Activated naive CD4-positive, alpha-beta T cell treated with anti-CD3 and anti-CD28 coated beads for 36 hours (primary cell): ENCODE data around the gene LRP1B. TPM values are rescaled to one million over a fixed set of nuclear protein-coding genes. Genes with fewer than 3 reads are reported as not detected.

ENCODE experiments used
- CTCF ChIA-PET: fragments of 350-600 bp; sonication (Branson Sonifier 250); formaldehyde crosslinking; loops from one replicate; lab custom pipeline; 2021; ENCODE audit warnings: antibody characterized with exemption; lab: Charles Lee
- DNase-seq: peaks from one replicate; pipeline ENCODE4 v3.0.0-alpha.2; 2020
- H3K27ac Mint-ChIP-seq: one replicate; pipeline ENCODE4 v1.8.0; 2021; ENCODE audit warnings: mild to moderate bottlenecking, mixed read lengths
- H3K27me3 Mint-ChIP-seq: one replicate; pipeline ENCODE4 v1.8.0; 2021; ENCODE audit warnings: low read depth, mixed read lengths
- H3K36me3 Mint-ChIP-seq: one replicate; pipeline ENCODE4 v1.8.0; 2021; ENCODE audit warnings: low read depth, mixed read lengths
- H3K4me1 Mint-ChIP-seq: one replicate; pipeline ENCODE4 v1.8.0; 2021; ENCODE audit warnings: low read depth, mixed read lengths
- H3K4me3 Mint-ChIP-seq: one replicate; pipeline ENCODE4 v1.8.0; 2021; ENCODE audit warnings: mild to moderate bottlenecking, moderate library complexity, mixed read lengths
- H3K9me3 Mint-ChIP-seq: one replicate; pipeline ENCODE4 v1.8.0; 2021; ENCODE audit warnings: mixed read lengths
- intact Hi-C: fragments of 100-400 bp; cut with micrococcal nuclease; formaldehyde crosslinking; loops from one replicate; pipeline ENCODE4 v1.15.1; 2023
- total RNA-seq, 2 experiments: library from RNA; stranded (reverse); gene quantifications; one replicate each; pipeline ENCODE4 v1.2.3, GENCODE V29; 2021

Gene LRP1B
- total RNA-seq, 2 experiments from 2014 or later, result not detected

DNA sequence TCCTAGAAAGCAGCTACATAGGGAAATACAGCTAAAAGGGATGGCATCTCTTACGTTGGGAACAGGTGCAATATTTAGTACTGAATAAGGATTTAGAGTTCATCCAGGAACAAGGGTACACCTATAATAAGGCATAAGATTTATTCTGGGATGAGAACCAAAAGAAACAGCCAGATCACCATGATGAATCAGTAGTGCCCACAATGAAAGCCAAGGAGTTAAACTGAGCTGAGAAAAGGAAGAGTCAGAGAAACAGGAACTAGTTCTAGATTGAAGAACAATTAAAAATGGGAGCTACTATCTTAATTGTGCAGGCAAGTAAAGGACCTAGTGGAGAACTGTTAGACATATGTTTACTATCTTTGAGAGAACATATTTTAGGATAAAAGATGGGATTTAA is 692.3 kb downstream of the LRP1B start:
- intact Hi-C loops, result no loop called here
- no peak overlapping the region for H3K27ac Mint-ChIP-seq
- no peaks in the 10 kb centered on the region for H3K9me3 Mint-ChIP-seq
- H3K36me3 Mint-ChIP-seq, result no peaks in the 10 kb centered on the region
- H3K4me1 Mint-ChIP-seq, result no peaks in the 10 kb centered on the region
- CTCF ChIA-PET, result no interaction called here
- no peak overlapping the region for H3K4me3 Mint-ChIP-seq
- no peaks in the 10 kb centered on the region for H3K27me3 Mint-ChIP-seq
- no peak for DNase-seq

DNA sequence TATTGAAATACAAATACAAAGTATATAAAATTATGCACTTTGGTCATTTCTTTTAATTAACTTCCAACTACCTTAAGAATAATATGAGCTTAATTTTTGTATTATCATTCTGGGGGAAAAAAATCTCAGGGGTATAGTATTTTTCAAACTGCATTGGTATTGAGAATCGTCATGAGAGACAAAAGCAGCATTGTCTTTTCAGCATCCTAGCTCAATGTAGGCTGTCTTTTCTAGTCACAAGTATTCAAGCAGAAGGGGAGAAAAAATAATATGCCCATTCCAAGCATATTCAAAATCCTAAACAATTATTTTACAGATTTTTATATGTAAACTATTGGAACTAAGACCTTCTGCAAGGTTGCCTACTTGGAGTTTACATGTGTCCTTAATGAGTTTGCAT is 693.3 kb downstream of the LRP1B start:
- H3K27ac Mint-ChIP-seq, result no peak overlapping the region
- intact Hi-C loops, result no loop called here
- H3K36me3 Mint-ChIP-seq, result no peaks in the 10 kb centered on the region
- no peaks in the 10 kb centered on the region for H3K27me3 Mint-ChIP-seq
- H3K4me1 Mint-ChIP-seq, result no peaks in the 10 kb centered on the region
- no peak overlapping the region for H3K4me3 Mint-ChIP-seq
- CTCF ChIA-PET, result interaction anchor here (0.6 kb wide), 1 partner anchor 171 kb away, joined by 3 read pairs; no protein-coding TSS in a partner anchor
- no peak for DNase-seq
- H3K9me3 Mint-ChIP-seq, result no peaks in the 10 kb centered on the region

DNA sequence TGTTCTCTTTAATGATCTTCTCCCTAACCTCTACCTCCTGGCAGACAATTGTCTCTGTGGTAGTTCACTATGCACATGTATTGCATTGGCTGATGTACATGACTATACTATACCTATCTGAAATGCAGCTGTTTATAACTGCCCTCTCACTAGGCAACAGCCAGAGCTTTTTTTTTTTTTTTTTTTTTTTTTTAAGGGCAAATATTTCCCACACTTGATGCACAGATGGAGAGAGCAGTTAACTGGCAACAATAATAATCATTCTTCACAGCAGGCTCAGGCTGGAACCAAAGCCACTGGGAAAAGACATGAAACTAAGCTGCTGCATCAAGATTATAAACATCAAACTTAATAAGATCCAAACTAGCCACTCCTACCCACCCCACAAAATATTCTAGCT is 707.7 kb downstream of the LRP1B start:
- Mint-ChIP-seq H3K36me3 (no peaks in the 10 kb centered on the region), H3K4me1 (no peaks in the 10 kb centered on the region), H3K27me3 (no peaks in the 10 kb centered on the region), H3K4me3 (no peak overlapping the region), H3K27ac (no peak overlapping the region), H3K9me3 (peaks cover 4% of the 10 kb centered on the region)
- intact Hi-C loops, result no loop called here
- DNase-seq, result no peak
- CTCF ChIA-PET, result no interaction called here

DNA sequence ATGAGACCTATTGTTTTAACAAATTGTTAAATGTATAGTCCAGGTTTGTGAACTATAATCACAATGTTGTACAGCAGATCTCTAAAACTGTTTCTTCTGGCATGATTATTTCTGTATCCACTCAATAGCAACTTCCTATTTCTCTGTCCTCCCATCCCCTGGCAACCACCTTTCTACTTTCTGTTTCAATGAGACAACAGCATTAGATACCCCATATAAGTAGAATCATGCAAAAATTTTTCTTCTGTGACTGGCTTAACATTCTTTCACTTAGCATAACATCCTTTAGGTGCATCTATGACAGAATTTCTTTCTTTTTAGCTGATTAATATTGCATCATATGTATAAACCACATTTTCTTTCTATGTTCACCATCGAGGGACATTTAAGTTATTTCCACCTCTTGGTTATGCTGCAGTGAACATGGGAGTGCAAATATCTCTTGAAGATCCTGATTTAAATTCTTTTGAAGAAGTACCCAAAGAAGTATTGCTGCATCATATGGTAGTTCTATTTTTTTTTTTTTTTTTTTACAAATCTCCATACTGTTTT is 713.5 kb downstream of the LRP1B start:
- no peak overlapping the region for H3K4me3 Mint-ChIP-seq
- H3K9me3 Mint-ChIP-seq, result peaks cover 2% of the 10 kb centered on the region
- intact Hi-C loops, result no loop called here
- H3K27ac Mint-ChIP-seq, result no peak overlapping the region
- CTCF ChIA-PET, result no interaction called here
- H3K4me1 Mint-ChIP-seq, result no peaks in the 10 kb centered on the region
- no peaks in the 10 kb centered on the region for H3K36me3 Mint-ChIP-seq
- DNase-seq, result no peak
- no peaks in the 10 kb centered on the region for H3K27me3 Mint-ChIP-seq

DNA sequence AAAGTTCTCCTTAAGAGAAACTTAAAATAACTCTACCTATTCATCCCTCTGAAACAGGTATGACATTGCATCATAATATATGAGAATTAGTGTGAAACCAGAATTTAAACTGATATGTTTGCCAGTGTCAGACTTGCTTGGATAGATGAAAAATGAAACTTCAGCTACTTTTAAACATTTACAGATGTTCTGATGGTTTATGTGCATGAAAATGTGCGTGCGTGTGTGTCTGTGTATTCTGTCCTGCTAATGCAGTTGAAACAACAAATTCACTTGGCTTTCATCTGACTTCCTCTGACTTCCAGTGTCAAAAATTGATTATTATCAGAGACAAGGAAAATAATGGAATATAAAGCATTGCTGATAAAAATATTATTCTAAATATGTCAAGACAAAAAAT is 719.4 kb downstream of the LRP1B start:
- intact Hi-C loops, result no loop called here
- H3K27me3 Mint-ChIP-seq, result no peaks in the 10 kb centered on the region
- H3K4me1 Mint-ChIP-seq, result no peaks in the 10 kb centered on the region
- no peak for DNase-seq
- H3K4me3 Mint-ChIP-seq, result no peak overlapping the region
- H3K9me3 Mint-ChIP-seq, result peaks cover 2% of the 10 kb centered on the region
- CTCF ChIA-PET, result interaction anchor here (0.6 kb wide), 1 partner anchor 283 kb away, joined by 3 read pairs; no protein-coding TSS in a partner anchor
- H3K36me3 Mint-ChIP-seq, result no peaks in the 10 kb centered on the region
- H3K27ac Mint-ChIP-seq, result no peak overlapping the region

DNA sequence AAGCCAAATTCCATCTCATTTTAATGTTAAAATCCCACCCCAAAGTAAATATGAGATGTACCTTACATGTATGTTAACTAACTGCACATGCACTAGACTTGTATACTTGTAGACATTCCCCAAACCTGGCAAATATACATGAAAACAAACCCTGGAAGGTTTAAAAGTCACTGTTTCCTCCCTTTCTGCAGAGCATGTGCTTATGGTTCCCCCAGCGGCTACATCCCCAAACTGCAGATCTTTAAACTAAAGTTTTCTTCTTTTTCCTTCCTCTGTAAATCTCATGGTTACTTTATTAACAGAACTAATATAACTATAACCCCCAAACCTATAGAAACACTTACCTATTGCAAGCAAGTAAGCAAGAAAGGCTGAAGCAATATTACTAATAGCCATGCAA is 731.5 kb downstream of the LRP1B start:
- CTCF ChIA-PET, result no interaction called here
- no peak for DNase-seq
- H3K27ac Mint-ChIP-seq, result no peak overlapping the region
- no peaks in the 10 kb centered on the region for H3K27me3 Mint-ChIP-seq
- H3K9me3 Mint-ChIP-seq, result peaks cover 1% of the 10 kb centered on the region
- H3K4me3 Mint-ChIP-seq, result no peak overlapping the region
- no peaks in the 10 kb centered on the region for H3K36me3 Mint-ChIP-seq
- intact Hi-C loops, result no loop called here
- no peaks in the 10 kb centered on the region for H3K4me1 Mint-ChIP-seq

DNA sequence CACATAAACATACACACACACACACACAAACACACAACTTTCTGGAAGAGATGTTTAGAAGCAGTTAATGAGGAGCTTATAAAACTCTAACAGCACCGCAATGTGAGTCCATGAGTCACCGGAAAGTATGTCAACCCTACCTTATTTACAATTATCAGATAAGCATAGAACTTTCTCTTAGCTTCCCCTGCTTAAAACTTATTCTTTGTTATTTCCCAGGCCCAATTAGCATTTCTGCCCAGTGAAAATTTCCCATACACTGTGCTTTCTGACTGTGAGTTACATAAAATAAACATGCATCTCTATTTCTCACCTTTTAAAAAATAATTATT is 737.6 kb downstream of the LRP1B start:
- CTCF ChIA-PET, result no interaction called here
- Mint-ChIP-seq H3K4me1 (no peaks in the 10 kb centered on the region), H3K4me3 (no peak overlapping the region), H3K36me3 (no peaks in the 10 kb centered on the region), H3K9me3 (peaks cover 6% of the 10 kb centered on the region), H3K27ac (no peak overlapping the region), H3K27me3 (no peaks in the 10 kb centered on the region)
- DNase-seq, result no peak
- intact Hi-C loops, result no loop called here

DNA sequence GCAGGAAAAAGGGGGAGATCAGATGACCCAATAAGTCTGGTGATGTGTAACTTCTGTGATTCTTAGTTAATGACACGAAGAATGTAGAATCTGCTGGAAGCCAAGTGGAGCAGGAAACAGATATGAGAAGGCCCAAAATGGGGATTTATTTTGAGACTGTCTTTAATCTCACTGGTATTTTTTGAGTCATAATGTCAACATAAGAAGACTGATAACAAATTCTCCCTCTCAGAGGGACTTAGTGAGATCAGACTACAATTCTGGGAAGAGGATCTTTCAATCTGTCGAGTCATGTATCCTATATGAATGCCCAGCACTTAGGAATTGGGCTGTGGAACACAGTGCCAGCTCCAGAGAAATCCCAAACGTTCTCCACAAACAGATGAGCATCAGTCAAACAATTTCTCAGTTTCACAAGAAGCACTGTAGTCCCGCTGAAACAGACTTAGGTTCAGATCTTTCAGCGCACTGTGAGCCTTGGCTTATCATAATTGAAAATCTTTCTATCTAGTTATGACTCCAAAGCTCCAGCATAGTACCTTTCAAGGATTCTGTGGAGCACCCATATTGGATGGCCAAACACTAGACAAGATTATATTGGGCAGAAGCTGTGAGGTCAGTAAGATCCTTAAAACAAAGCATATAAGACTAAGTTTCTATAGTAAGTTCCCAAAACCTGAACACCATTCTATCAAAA is 738.2 kb downstream of the LRP1B start:
- intact Hi-C loops, result no loop called here
- H3K27ac Mint-ChIP-seq, result no peak overlapping the region

DNA sequence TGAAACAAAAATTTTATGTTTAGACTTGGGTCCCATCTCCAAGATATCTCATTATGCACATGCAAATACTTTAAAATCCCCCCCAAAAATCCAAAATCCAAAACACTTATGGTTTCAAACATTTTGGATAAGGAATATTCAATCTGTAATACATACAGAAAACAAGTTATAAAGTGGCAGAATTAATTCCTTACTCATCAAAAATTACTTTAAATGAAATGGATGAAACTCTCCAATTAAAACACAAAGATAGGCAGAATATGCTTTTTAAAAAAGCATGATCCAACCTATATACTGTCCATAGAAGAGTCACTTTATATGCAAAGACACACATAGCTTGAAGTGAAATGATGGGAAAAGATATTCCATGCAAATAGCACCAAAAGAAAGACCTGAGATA is 744.6 kb downstream of the LRP1B start:
- Mint-ChIP-seq H3K27ac (no peak overlapping the region), H3K4me1 (no peaks in the 10 kb centered on the region), H3K4me3 (no peak overlapping the region), H3K36me3 (no peaks in the 10 kb centered on the region), H3K9me3 (peaks cover 7% of the 10 kb centered on the region), H3K27me3 (no peaks in the 10 kb centered on the region)
- CTCF ChIA-PET, result no interaction called here
- no peak for DNase-seq
- intact Hi-C loops, result no loop called here

More for the DNA sequence above, 738.2 kb downstream of the LRP1B start:
- Mint-ChIP-seq H3K9me3 (peaks cover 6% of the 10 kb centered on the region), H3K27me3 (no peaks in the 10 kb centered on the region), H3K4me1 (no peaks in the 10 kb centered on the region), H3K4me3 (no peak overlapping the region), H3K36me3 (no peaks in the 10 kb centered on the region)
- no peak for DNase-seq
- CTCF ChIA-PET, result no interaction called here

DNA sequence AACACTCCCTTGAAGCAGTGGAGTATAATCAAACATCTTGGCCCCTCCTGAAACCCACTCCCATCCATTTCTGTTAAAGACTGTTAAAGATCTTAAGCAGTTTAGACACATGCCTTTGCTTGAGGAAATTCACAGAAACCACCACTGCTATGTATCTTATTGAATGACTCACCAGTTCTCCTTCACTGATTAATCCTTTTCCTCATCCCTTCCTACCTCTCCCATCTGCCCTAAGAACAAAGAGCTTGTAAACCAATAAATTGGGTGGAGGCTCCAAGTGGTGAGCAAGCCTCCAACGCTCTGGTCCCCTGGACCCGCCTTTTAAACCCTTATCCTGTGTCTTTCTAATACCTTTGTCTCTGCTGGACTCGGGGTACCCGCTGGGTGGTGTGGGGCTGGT is 746.1 kb downstream of the LRP1B start:
- CTCF ChIA-PET, result no interaction called here

DNA sequence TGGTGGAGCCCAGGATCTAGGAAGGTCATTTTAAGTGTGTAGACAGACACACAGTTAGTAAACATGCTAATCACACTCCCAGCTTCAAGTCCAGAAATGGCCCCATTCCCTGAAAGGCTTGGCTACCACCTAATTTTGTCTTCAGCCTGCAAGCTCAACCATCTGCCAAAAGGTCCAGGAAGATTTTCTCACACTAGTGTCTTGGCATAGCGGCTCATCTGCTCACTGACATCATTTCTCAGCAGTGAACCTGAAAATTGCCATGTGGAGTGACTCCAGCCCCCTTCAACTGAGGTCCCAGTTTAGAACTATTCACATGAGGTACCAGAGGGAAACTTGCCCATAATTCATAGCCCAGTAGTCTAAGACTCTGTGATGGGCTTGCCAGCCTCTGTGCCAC is 748.9 kb downstream of the LRP1B start:
- CTCF ChIA-PET, result no interaction called here
- Mint-ChIP-seq H3K27me3 (no peaks in the 10 kb centered on the region), H3K4me3 (no peak overlapping the region), H3K27ac (no peak overlapping the region), H3K9me3 (peaks cover 11% of the 10 kb centered on the region), H3K36me3 (no peaks in the 10 kb centered on the region), H3K4me1 (no peaks in the 10 kb centered on the region)
- intact Hi-C loops, result no loop called here
- DNase-seq, result no peak

More for the DNA sequence above, 746.1 kb downstream of the LRP1B start:
- intact Hi-C loops, result no loop called here
- no peak overlapping the region for H3K27ac Mint-ChIP-seq
- H3K9me3 Mint-ChIP-seq, result peaks cover 11% of the 10 kb centered on the region
- H3K4me1 Mint-ChIP-seq, result no peaks in the 10 kb centered on the region
- H3K4me3 Mint-ChIP-seq, result no peak overlapping the region
- no peak for DNase-seq
- H3K36me3 Mint-ChIP-seq, result no peaks in the 10 kb centered on the region
- H3K27me3 Mint-ChIP-seq, result no peaks in the 10 kb centered on the region

DNA sequence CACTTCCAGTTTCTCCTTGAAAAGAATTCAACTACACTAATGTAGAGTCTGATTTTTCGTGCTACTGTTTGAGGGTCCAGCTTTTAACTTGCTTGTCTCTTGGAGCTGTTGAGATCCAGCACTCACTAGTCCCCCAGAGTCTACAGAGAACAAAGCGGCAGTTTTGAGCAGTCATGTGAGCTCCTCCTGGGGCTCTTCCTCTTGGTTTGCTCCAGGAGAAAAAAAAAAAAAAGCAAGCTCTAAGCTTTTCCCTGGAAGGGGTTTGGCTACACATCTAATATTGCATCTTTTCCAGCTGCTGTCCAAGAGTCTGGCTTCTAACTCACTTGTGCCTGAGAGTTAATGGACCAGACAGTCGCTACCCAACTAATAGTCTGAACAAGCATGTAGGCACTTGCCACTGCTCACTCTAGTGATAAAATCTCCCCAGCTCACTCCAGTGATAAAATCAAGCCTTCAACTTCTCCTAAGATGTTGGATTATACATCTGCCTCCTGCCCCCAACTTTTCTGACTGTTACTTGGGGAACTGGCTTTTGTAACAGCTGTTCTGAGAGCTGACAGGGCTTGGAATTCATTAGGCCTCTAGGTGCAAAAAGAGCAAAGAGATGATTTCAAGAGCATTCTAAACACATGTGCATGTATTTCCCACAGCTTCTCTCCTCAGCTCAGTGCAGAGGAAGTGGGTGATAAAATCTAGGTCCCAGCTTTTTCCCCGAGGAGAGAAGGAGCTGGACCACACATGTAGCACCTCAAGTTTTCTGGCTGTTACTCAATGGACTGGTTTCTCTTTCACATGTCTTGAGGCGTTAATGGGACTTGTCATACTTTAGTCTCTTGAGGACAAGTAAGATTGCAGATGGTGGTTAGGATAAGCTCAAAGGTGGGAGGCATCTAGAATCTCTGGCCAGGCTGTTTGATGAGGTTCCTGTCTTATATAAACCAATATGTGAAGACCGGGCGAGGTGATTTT is 750.5 kb downstream of the LRP1B start:
- peaks cover 11% of the 10 kb centered on the region for H3K9me3 Mint-ChIP-seq
- CTCF ChIA-PET, result interaction anchor here (0.6 kb wide), 1 partner anchor 99 kb away, joined by 3 read pairs; no protein-coding TSS in a partner anchor
- intact Hi-C loops, result no loop called here
- no peak for DNase-seq
- H3K36me3 Mint-ChIP-seq, result no peaks in the 10 kb centered on the region
- H3K4me1 Mint-ChIP-seq, result no peaks in the 10 kb centered on the region
- H3K27me3 Mint-ChIP-seq, result no peaks in the 10 kb centered on the region
- H3K27ac Mint-ChIP-seq, result no peak overlapping the region
- no peak overlapping the region for H3K4me3 Mint-ChIP-seq
